SKM-1 (cell line): Measurements from ENCODE around the gene ZNF511.

Experiments used
- DNase-seq: peaks from one replicate; lab custom pipeline; 2025; ENCODE audit not compliant: unreplicated experiment; lab: John Stamatoyannopoulos, UW

ZNF511 gene

DNA sequence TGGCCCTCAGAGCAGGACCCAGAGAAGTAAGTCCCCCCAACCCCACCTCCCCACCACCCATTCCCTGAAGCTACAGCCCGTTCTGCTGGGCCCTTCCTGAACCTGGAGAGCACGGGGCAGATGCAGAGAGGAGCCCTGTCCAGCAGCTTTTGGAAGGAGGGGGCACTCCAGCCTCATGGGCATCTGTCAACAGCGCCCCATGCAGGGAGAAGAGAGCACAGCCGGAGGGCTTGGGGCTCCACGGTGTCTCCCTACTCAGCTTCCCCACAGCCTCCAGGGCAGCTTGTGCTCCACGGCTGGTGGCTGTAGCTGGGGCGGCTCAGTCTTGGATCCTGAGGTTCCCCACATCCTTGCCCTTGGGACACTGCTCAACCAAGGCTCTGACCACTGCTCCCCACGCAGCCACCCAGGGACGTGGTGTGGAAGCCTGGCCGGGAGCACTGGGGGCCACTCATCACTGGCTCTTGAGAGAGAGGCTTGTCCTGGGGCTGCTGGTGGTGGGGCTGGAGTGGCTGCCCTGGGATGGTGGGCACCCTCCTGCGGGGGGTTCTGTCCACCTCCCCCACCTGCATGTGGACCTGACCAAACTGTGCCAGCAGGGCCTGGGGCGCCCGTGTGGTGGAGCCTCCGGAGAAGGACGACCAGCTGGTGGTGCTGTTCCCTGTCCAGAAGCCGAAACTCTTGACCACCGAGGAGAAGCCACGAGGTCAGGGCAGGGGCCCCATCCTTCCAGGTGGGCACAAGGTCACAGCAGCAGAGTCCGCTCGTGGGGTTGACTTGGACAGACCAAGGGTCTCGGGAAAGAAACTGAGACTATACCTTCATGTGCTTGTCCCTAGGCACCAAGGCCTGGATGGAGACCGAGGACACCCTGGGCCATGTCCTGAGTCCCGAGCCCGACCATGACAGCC is 42.9 kb downstream of the ZNF511 start:
- no peak for DNase-seq

DNA sequence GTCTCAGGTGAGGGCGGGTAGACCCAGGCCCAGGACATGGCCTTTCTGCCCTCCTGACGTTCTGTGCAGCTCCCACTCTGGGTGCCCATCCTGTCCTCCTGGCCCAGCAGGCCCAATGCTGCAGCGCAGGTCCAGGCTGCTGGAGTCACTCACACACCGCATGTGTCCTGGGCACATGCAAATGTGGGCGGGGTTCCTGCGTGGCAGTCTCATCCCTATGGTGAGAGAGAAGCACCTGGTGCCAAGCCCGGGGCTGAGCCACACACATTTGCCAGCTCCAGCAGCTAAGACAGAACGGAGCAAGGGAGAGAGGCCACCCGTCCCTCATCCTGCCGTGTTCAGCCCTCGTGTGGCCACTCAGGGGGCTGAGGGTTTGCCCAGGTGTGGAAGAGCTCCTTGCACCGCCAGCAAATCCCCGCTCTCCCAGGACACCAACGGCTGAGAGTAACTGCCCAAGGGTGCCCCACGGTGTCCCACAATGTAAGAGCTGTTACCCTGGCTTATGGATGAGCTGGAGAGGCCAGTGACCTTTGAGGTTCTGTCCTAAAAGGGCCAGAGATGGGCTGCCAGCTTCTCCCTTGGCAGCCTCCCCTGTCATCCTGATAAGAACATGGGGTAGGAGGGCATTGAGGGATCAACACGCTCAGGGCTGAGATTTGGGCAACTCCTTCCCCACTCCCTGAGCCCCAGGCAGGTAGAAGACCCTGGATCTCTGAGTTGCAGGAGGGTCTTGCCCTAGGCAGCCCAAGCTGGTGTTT is 44.7 kb downstream of the ZNF511 start:
- DNase-seq, result no peak

DNA sequence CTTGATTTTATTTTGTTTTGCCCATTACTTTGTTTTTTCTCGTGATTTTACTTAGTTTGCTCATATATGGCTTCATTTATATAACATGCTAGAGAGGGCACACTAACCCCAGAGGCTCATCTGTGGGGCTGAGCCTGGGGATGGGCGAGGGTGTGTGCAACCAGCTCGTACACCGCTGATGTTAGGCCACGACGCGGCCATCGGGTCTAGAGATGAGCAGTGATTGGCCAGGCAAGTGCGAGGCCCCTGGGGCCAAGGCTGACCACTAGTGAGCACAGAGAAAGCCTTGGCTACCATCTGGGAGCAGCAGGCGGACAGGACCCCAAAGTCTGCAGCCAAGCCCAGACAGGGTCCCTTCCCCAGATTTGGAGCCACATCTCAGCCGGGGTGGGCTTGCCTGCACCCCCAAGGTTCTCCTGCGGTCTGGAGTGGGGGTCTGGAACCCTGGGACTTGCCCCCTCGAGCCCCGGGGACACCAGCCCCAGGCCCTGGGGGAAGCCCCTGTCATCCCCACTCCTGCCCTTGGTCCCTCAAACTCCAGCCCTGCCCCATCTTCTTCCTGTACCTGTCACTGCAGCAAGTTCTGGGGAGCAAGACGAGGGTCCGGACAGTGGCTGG is 45.4 kb downstream of the ZNF511 start:
- no peak for DNase-seq

DNA sequence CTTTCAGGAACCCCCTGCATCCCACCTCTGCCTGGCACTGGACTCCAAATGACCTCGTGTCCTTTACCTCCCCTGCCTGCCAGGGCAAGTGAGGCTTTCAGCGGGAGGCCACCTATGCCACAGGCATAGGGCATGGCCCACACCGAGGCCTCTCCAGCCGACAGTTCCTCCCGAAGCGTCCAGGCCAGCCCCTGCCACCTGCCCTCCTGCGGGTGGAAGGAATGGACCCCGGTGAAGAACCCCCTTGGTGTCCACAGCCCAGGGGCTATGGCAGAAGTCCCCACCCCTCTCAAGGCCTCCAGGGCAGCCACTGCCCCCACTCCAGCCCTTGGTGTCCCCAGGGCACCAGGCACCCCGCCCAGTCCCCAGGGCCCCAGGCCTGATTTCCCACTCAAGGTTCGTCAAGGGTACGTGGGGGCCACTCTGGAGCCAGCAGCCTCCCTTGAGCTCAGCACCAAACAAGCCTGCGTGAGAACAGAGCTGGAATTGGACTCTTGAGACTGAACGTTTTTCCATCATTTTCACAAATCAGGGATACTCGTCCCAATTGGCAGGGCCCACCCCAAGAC is 46.0 kb downstream of the ZNF511 start:
- no peak for DNase-seq

DNA sequence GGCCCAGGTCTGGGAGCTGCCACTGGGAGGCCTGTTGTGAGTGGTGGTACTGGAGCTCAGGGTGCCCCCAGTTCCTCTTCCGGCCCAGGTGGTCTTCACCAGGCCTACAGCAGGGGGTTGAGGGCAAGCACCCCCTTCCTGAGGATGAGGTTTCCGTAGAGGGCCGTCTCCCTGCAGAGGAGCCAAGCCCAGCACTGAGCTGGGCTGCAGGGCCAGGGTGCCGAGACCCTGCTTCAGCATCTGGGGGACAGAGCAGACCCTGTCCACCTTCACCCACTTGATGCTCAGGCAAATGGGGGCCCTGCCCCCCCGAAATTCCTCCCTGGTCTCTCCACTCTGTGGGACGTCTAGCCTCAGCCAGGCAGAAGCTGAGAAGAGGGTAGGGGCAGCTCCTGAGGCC is 46.6 kb downstream of the ZNF511 start:
- no peak for DNase-seq

DNA sequence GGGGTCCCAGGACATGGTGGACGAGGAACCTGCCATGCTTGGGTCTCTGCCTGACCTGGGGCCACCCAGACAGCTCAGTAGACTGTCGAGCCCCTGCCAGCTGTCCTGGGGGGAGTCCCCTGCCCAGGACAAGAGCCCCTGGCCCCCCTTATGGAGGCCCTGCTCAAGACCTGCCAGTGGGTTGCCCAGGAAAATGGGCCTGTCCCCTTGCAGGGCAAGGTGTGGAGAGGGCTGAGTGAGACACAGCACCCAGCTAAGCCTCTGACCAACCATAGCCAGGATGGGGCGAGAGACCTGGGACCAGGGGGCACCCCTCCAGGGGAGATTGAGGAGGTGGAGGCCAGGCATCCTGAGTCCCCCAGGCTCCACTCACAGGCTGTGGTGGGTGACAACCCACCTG is 47.3 kb downstream of the ZNF511 start:
- DNase-seq, result no peak

DNA sequence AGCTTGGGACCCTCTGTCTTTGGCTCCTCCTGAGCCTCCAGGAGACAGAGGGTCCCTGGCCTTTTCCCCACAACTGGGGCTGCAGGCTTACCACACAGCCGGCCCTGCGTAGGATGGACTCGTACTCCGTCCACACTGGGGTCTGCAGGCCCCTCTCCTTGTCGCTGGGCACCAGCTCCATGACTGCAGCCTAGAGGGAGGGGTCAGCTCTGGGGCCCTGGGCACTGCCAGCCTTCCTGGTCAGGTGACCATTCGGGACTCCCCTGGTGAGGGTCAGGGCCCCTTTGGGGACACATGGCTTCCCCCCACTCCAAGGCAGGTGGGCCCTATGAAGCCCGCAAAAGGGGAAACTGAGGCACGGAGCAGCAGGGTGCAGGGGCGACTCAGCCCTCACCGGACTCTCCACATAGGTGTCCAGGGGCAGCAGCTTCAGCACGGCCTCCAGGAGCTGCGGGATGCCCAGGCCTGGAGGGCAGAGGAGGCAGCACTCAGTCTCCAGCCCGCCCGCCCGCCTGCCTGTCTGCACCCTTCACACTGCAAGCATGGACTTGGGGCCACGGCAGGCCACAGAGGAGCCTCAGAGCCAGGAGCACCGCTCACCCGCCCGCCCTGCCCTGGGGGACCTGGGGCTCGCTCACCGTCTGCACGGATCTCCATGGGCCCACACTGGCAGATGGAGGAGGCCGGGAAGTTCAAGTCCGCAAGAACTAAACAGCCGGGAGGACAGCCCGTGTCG is 48.0 kb downstream of the ZNF511 start:
- DNase-seq, result no peak

DNA sequence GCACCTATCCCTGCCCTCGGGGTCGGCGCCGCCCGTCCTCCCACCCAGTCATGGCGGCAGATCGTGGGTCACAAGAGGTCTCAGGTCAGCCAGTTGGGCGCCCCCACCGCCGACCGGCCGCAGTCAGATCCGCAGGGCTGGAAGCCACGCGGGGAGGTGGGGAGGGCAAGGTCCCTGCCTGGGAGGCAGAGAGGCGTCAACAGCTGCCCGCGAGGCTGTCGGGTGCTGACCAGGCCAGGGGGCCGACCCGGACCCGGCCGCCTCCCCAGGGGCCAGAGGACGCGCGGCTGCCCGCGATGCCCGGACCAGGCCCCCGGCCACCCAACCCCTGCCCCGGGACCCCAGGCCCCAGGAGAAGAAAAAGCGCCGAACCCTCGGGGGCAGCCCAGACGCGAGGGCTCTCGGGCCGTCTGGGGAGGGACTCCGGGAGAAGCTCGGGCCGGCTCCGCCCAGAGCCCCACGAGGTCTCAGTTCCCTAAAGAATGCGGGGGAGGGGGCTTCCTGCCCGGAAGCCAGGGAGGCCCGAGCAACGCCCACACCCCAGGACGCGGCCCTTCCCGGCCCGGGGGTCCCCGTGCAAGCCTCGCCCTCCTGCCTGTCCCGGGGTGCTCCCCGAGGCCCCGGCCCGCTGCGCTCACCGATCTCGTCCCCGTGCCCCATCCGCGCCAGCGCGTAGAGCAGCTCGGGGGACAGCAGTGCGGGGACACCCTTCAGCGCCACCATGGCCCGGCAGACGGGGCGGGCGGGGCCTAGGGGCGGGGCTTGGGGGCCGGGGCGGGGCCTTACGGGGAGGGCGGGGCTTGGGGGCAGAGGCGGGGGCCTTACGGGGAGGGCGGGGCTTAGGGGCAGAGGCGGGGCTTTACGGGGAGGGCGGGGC is 48.8 kb downstream of the ZNF511 start, which contains the start of gene FUOM:
TSS of gene FUOM (minus strand) at position 735 of the 877 bp plus-strand sequence. CDS start at position 723, 12 bp downstream.
- peak; percentile 66 for DNase-seq

DNA sequence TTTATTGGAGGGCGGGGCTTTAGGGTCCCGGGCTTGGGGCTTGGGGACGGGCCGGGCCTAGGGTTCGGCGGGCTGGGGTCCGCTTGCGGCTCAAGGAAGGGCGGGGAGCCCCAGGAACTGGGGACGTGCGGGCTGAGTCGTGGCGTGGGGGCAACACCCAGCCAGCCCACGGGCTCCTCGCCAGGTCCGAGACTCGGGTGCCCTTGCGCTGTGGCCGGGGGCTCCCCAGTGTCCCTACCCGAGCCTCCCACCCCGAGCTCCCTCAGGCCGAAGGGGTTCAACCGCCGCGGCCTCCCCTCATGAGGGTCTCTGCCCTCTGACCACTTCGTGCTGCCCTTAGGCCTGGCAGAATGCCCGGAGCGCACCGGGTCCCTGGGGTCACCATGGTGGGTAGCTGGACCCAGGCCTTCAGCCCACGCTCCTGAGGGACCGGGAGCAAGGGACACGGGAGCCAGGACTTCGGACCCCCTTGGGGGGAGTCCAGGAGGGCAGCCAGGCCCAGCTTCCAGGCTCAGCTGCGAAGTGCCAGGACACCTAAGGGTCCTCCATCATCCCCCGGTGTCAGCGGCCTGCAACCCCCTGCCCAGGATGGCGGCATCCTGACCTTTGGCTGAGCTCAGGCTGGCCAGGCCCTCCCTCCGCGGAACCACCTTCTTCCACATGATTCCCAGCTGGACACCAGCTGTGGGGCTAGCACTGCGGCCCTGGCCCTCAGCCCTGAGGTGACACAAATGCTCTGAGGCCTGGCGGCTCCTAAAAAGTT is 49.6 kb downstream of the ZNF511 start:
- DNase-seq, result no peak

DNA sequence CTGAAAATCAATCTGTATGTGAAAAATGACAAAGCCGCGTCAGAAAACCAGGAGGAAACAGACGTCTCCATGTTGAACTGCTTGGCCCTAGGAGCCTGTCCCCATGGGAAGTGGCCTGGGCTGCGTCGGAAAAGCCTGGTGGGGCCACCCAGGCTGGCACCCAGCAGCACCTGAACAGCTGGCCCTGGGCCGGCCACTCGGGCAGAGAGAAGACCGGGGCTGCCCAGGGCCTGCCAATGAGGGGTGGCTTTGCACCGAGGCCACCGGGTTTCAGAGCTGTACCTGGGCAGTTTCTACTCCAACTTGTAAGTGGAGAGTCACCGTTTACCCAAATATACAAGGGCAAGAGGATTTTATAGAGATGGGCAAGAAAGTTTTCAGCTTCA is 50.2 kb downstream of the ZNF511 start:
- no peak for DNase-seq

DNA sequence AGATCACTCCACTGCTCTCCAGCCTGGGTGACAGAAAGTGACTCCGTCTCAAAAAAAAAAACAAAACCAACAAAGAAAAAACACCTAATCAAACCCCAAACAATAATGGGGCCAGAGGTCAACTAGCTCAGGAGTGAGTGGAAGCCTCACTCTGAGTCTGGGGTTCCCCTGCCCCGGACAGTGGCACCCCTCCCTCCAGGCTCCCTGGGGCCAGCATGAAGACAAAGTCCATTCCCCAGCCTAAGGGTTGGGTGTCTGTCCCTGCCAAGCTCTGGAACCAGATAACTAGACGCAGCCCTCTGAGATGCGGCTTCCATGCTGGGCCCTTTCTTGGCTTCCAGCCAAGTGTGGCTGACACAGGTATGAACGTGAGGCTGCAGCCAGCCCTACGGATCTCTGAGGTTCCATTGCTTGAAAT is 50.8 kb downstream of the ZNF511 start:
- no peak for DNase-seq

DNA sequence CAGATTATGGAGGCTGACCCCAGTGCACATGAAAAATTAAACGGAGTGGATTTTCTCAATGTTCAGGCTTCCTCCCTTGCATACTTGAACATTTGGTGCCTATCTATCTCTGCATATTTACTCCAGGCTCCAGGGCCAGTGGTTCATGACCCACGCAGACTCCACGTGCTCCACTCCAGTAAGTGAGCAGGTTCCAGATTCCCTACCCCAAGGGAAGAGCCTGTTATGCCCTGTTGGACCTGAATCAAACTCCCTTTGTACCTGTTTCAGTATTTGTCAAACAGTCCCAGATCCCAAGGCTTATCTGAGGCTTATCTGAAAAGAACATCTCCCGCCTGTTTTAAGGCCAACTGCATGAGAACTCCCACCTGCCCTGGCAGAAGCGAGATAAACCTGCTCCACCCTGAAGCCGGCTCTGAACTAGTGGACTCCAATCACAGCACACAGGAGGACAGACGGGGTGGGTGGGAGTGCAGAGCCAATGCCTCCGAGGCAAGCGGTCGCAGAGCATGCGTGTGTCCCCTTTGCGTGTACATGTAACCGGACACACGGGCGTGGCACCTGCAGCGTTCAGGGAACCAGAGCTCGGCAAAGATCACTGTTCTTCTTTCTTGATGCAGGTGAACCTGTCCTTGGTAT is 51.4 kb downstream of the ZNF511 start:
- no peak for DNase-seq

DNA sequence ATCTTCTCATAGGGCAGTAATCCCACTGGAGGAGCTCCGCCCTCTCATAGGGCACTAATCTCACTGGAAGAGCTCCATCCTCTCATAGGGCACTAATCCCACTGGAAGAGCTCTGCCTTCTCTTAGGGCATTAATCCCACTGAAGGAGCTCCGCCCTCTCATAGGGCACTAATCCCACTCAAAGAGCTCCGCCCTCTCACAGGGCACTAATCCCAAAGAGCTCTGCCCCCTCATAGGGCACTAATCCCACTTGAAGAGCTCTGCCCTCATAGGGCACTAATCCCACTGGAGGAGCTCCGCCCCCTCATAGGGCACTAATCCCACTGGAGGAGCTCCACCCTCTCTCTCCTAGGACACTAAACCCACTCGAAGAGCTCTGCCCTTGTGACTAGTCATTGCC is 52.5 kb downstream of the ZNF511 start:
- DNase-seq, result no peak

DNA sequence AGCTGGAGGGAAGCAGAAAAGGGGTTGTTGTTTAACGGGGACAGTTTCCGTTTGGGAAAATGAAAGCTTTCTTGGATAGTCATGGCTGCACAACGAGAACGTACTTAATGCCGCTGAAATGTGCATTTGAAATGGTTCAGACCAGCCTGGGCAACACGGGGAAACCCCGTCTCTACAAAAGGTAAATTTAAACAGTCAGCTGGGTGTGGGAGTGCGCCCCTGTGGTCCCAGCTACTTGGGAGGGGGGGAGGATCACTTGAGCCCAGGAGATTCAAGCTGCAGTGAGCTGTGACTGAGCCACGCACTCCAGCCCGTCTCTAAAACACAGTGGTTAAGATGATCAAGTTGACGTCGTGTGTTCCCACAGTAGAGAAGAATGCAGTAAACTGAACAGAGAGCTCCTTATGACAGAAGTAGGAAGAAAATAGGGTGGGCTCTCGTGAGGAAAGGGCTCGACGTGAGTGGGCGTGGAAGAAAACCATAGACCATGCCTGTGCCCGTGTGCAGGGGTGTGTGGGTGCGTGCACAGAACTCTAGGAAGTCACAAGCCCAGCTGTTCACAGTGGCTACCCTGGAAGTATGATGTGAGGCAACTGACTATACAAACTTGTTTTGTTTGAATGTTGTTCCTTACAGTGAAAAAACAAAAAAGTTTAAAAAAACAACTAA is 53.2 kb downstream of the ZNF511 start:
- no peak for DNase-seq
